Stimulated activated CD4-positive, alpha-beta T cell treated with anti-CD3 and anti-CD28 coated beads, Interleukin-2, amount 100 ng/mL, for 4 hours (primary cell): ENCODE measurements around the gene DZIP3.
"Not testable (repeated sequence)": the region's sequence is repeated elsewhere in the genome, so short reads cannot be mapped to it uniquely, and the experiment has no call there.

ENCODE experiments used
- DNase-seq: peaks from one replicate; pipeline ENCODE4 v3.0.0-alpha.2; 2020; ENCODE audit warnings: low read depth

DZIP3 gene

GRCh38 chr3:108692286-108692685, 102.8 kb downstream of the DZIP3 start:
- not testable (repeated sequence) for DNase-seq

- DNase-seq: no peak
Measured at GRCh38 chr3:108698461-108698860, 108.9 kb downstream of the DZIP3 start.

- DNase-seq: no peak
Measured at GRCh38 chr3:108705045-108705444, 115.5 kb downstream of the DZIP3 start.

- no peak for DNase-seq
Measured at GRCh38 chr3:108713009-108713516, 123.5 kb downstream of the DZIP3 start.

- DNase-seq: no peak
Measured at GRCh38 chr3:108713816-108714215, 124.3 kb downstream of the DZIP3 start.

- no peak for DNase-seq
Measured at GRCh38 chr3:108718454-108718853, 128.9 kb downstream of the DZIP3 start.

GRCh38 chr3:108719178-108719806, 129.8 kb downstream of the DZIP3 start:
- no peak for DNase-seq

- DNase-seq: no peak
Measured at GRCh38 chr3:108722724-108723123, 133.2 kb downstream of the DZIP3 start.

- no peak for DNase-seq
Measured at GRCh38 chr3:108724101-108724500, 134.6 kb downstream of the DZIP3 start.

GRCh38 chr3:108728105-108728504, 138.6 kb downstream of the DZIP3 start:
- DNase-seq: no peak

GRCh38 chr3:108728934-108729333, 139.4 kb downstream of the DZIP3 start:
- no peak for DNase-seq

GRCh38 chr3:108736821-108737220, 147.3 kb downstream of the DZIP3 start:
- no peak for DNase-seq

- DNase-seq: no peak
Measured at GRCh38 chr3:108742929-108743328, 153.4 kb downstream of the DZIP3 start.
